ENCODE data around the gene LRP6.

Gene LRP6

DNA sequence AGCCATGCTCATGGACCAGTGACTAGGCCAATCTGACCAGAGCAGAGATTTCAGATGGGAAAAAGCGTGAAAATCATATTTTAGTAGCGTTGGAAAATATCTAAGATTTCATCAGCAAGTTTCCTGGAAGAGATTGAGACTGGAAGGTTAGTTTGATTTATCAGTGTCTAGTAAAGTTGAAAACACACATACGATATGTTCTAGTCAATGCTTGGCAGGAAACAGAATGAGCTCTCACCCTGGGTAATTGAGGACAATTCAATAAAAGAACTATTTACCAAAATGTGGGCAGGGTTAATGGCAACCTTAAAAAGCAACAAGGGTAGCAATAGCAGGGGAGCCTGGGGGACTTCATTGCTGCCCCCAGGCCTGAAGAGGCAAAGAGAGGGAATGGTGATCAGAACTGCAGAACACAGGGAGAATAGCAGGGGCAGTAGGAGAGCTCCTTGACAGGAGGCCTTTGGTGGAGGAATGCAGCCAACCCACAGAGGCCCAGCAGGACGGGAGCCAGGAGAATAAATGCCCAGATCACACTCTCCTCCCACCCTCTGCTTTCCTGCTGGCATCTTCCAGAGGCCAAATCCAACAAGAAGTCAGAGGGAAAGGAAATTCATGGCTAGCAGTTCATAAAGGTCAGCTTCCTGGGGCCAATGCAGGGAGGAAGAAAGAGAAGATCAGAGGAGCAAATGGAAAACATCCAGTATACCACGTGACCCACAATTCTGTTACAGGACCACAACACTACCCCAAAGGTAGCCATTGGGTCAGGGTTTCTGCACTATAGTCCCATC, 27.6 kb upstream of the LRP6 start:
- DNase-seq (ENCODE audit: low read depth), result no peak
- no peak overlapping the region for H3K4me3 ChIP-seq (ENCODE audit: low read length)
- TF ChIP-seq CTCF (conservative IDR thresholded peaks at IDR 0.05; ENCODE audit: low read depth, low read length), result no peak

DNA sequence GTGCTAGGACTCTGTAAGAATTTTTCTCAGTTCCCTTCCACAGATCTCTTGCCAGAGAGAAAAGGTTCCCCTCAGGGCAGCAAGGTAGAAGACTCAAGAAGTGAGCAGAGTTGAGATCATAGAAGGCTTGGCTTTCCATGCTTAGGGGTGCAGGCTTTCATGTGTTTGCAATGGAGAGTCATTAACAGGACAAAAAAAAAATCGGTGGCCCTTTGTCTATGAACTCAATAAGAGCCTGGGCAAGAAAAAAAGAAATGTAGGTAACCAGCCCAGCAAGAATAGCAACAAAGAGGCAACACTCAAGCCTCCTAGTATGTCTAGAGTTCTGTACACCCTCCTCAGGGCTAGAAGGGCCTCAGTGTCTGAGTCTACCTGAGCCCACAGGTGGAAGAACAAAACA, 23.4 kb upstream of the LRP6 start:
- DNase-seq (ENCODE audit: low read depth), result no peak
- H3K4me3 ChIP-seq (ENCODE audit: low read length), result no peak overlapping the region
- no peak for TF ChIP-seq CTCF (conservative IDR thresholded peaks at IDR 0.05; ENCODE audit: low read depth, low read length)

DNA sequence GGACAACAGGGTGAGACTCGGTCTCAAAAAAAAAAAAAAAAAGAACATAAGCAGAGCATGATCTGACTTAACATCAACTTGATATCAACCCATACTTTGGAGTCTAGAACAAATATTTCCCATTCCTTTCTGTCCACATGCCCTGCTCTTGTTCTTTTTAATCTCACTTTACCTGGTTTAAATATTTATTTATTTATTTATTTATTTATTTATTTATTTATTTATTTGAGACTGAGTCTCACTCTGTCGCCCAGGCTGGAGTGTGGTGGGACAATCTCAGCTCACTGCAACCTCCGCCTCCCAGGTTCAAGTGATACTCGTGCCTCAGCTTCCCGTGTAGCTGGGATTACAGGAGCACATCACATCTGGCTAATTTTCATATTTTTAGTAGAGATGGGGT, 19.6 kb upstream of the LRP6 start:
- no peak for TF ChIP-seq CTCF (conservative IDR thresholded peaks at IDR 0.05; ENCODE audit: low read depth, low read length)
- DNase-seq (ENCODE audit: low read depth), result no peak
- H3K4me3 ChIP-seq (ENCODE audit: low read length), result no peak overlapping the region

DNA sequence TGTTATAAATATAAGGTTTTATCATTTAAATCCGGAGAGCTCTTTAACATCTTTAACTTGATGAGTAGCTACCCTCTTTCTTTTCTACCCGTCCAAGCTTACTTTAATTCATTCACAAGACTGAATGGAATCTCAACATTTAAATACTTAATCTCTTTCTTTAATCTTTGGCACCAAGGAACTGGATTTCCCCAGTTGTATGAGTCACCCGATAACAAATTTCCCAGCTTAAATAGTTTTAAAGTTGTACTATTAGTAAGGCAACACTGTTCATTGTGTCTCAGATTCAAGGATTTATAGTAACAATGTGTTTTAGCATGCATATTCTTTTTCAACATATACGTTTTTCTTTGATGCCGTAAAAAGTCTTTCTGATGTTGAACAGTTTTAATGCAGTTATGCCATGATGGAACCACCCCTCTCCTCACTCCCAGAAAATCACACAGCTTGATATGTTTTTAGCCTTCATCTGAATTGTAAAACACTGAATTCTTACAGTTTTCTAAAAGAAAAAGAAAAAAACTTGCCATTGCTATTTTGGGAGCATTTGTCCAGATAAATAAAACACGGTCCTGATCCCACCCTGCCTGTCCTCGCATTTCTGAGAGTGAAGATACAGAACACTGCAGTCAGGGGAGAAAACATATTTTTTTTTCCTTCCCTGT, 16.0 kb upstream of the LRP6 start:
- peak; percentile 81 for DNase-seq (ENCODE audit: low read depth)
- peak overlapping the region; percentile 6 for H3K4me3 ChIP-seq (ENCODE audit: low read length)
- TF ChIP-seq CTCF (conservative IDR thresholded peaks at IDR 0.05; ENCODE audit: low read depth, low read length), result no peak

DNA sequence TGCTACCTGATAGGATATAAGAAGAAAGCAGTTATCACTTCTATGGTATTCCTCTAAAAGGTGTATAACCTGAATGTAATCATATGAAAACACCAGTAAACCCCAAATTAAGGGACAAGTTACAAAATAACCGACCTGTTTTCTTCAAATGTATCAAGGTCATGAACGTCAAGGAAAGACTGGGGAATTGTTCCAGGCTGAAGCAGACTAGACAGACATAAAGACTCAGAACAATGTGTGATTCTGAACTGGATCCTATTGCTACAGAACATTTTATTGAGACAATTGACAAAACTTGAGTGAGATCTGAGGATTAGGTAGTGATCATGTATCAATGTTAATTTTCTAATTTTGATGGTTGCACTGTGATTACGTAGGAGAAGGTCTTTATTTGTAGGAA, 15.4 kb upstream of the LRP6 start:
- no peak overlapping the region for H3K4me3 ChIP-seq (ENCODE audit: low read length)
- no peak for TF ChIP-seq CTCF (conservative IDR thresholded peaks at IDR 0.05; ENCODE audit: low read depth, low read length)
- DNase-seq (ENCODE audit: low read depth), result no peak

DNA sequence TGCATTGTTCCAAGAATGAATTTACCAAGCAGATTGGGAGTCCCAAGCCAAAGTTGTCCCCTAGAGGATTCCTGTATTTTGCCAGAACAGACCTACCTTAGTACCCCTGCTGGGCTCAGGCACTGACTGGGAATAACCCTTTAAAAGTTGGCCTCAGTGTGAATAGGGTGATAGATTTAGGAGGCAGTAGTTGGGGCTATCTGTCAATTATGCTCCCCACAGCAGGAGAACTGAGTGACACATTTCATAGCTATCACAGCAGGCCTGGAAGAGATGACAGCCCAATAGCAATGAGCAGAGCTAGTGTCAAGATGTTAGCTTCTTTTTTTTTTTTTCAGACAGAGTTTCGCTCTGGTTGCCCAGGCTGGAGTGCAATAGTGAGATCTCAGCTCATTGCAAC, 14.3 kb upstream of the LRP6 start:
- no peak for TF ChIP-seq CTCF (conservative IDR thresholded peaks at IDR 0.05; ENCODE audit: low read depth, low read length)
- DNase-seq (ENCODE audit: low read depth), result no peak
- H3K4me3 ChIP-seq (ENCODE audit: low read length), result no peak overlapping the region

DNA sequence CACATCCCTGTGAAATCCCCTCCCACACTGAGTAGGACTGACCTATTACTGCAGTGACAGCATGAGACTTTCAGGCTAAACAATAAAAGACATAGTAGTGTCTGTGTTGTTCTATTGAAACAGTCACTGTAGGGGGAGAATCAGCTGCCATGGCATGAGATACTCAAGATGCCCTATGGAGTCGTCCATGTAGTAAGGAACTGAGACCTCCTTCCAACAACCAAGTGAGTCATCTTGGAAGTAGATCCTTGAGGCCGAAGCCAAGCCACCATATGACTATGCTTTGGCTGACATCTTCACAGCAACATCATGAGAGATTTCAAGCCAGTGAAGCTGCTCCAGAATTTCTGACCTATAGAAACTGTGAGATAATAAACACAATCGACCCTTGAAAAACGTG, 12.1 kb upstream of the LRP6 start:
- no peak overlapping the region for H3K4me3 ChIP-seq (ENCODE audit: low read length)
- no peak for DNase-seq (ENCODE audit: low read depth)
- TF ChIP-seq CTCF (conservative IDR thresholded peaks at IDR 0.05; ENCODE audit: low read depth, low read length), result no peak
